Purkinje cell (primary cell): ENCODE data around the gene KIR3DL1. TPM values are rescaled to one million over a fixed set of nuclear protein-coding genes. Genes with fewer than 3 reads are reported as not detected.

ENCODE experiments used
- polyA plus RNA-seq: library from polyadenylated mRNA; unstranded; fragments of >200 nt; fragmentation: Nextera tagmentation; gene quantifications from 2 replicates; pipeline ENCODE4 v1.2.1, GENCODE V29; 2014

Gene KIR3DL1
- polyA plus RNA-seq: not detected in 2 replicates

GRCh38 chr19:54816251-54816650 is at the start of gene KIR3DL1:
Gene KIR3DL1, plus strand, starts transcription at chr19:54816468.

GRCh38 chr19:54769646-54770045 is 46.6 kb upstream of the KIR3DL1 start, which contains the start of gene KIR2DL1:
Gene KIR2DL1, plus strand, starts transcription at chr19:54769793. Its CDS starts 58 bp downstream, at chr19:54769851.

GRCh38 chr19:54803410-54803809 is 12.9 kb upstream of the KIR3DL1 start, which contains the start of gene KIR2DL4:
Gene KIR2DL4, plus strand, starts transcription at chr19:54803610. Its CDS starts 42 bp downstream, at chr19:54803652.

GRCh38 chr19:54832496-54832895 is 16.2 kb downstream of the KIR3DL1 start, which contains the start of gene KIR2DS4:
Gene KIR2DS4, plus strand, starts transcription at chr19:54832676.

GRCh38 chr19:54850061-54850640 is 33.9 kb downstream of the KIR3DL1 start, which contains the start of gene KIR3DL2:
Gene KIR3DL2, plus strand, starts transcription at chr19:54850443. Its CDS starts 33 bp downstream, at chr19:54850476.

GRCh38 chr19:54873990-54874389 is 57.7 kb downstream of the KIR3DL1 start, which contains the start of gene FCAR:
Gene FCAR, plus strand, starts transcription at chr19:54874235. Its CDS starts 55 bp downstream, at chr19:54874290.

Other genes with a start within 250 kb of the KIR3DL1 start
- gene LILRA2, start 242.7 kb upstream of the KIR3DL1 start, polyA plus RNA-seq: not detected in 2 replicates
- gene LILRA1, start 222.8 kb upstream of the KIR3DL1 start, polyA plus RNA-seq: not detected in 2 replicates
- gene LILRB1, start 186.0 kb upstream of the KIR3DL1 start, polyA plus RNA-seq: not detected in 2 replicates
- not detected in 2 replicates for gene LILRB4, start 153.5 kb upstream of the KIR3DL1 start, polyA plus RNA-seq
- not detected in 2 replicates for gene KIR3DL3, start 92.0 kb upstream of the KIR3DL1 start, polyA plus RNA-seq
- not detected in 2 replicates for gene KIR2DL3, start 78.0 kb upstream of the KIR3DL1 start, polyA plus RNA-seq
- not detected in 2 replicates for gene KIR2DL1, start 46.7 kb upstream of the KIR3DL1 start, polyA plus RNA-seq
- gene KIR2DL4, start 12.9 kb upstream of the KIR3DL1 start, polyA plus RNA-seq: not detected in 2 replicates
- gene KIR2DS4, start 16.2 kb downstream of the KIR3DL1 start, polyA plus RNA-seq: not detected in 2 replicates
- gene KIR3DL2, start 34.0 kb downstream of the KIR3DL1 start, polyA plus RNA-seq: not detected in 2 replicates
- not detected in 2 replicates for gene FCAR, start 57.8 kb downstream of the KIR3DL1 start, polyA plus RNA-seq
- gene NCR1, start 89.7 kb downstream of the KIR3DL1 start, polyA plus RNA-seq: not detected in 2 replicates
- not detected in 2 replicates for gene NLRP7, start 131.1 kb downstream of the KIR3DL1 start, polyA plus RNA-seq
- gene NLRP2, start 149.9 kb downstream of the KIR3DL1 start, polyA plus RNA-seq: 0.27 TPM in 1 of 2 replicates, not detected in the other
- gene GP6, start 221.8 kb downstream of the KIR3DL1 start, polyA plus RNA-seq: 0.60 and 1.1 TPM in 2 replicates
- gene RDH13, start 246.7 kb downstream of the KIR3DL1 start, polyA plus RNA-seq: 3.8 and 5.6 TPM in 2 replicates